ENCODE results near the gene POLN. TPM values are rescaled to one million over a fixed set of nuclear protein-coding genes. Genes with fewer than 3 reads are reported as not detected.

The POLN gene
- total and polyA plus RNA-seq, 8 donors: 0.29 to 5.1 (median 1.4) TPM; not detected in 2

DNA sequence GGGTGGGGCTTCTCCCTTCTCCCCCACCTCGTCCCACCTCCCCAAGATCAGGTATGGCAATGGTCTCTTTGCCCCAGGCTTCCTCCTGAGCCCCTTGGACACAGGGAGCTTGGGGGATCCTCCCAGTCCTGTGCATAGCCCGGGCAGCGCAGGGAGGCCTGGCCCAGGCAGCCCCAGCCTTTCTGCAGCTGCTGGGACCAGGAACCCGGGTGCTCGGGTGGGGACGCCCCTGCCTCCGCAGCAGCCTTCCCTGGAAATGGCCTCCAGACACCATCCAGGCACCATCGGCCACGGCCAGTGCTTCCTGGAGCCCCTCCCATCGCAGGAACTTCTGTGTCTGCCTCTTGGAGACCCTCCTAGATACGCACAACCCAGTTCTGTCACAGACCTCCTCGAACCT lies 25.9 kb upstream of the POLN start:
- no peak overlapping the region for H3K27ac ChIP-seq
- H3K27me3 ChIP-seq: no peaks in the 10 kb centered on the region
- intact Hi-C loops (cut with DNase I; ENCODE audit: low total_unique reads): no loop called here
- no peak overlapping the region for H3K4me3 ChIP-seq
- H3K4me1 ChIP-seq: peaks cover 11 to 42% (median 34%) of the 10 kb centered on the region in 4 donors
- H3K9me3 ChIP-seq: no peaks in the 10 kb centered on the region
- WGBS, 5 donors: 82 to 93% (median 85%) methylated on average over 11 to 12 of the region's 12 CpGs
- DNase-seq: no peak
- H3K36me3 ChIP-seq: peaks cover 0 to 27% (median 19%) of the 10 kb centered on the region in 4 donors
- TF ChIP-seq POLR2AphosphoS5 (IDR thresholded peaks at IDR 0.05): no peak
- no peak for TF ChIP-seq EP300 (IDR thresholded peaks at IDR 0.05)
- TF ChIP-seq POLR2A (IDR thresholded peaks at IDR 0.05): no peak
- TF ChIP-seq, protein P1, sequence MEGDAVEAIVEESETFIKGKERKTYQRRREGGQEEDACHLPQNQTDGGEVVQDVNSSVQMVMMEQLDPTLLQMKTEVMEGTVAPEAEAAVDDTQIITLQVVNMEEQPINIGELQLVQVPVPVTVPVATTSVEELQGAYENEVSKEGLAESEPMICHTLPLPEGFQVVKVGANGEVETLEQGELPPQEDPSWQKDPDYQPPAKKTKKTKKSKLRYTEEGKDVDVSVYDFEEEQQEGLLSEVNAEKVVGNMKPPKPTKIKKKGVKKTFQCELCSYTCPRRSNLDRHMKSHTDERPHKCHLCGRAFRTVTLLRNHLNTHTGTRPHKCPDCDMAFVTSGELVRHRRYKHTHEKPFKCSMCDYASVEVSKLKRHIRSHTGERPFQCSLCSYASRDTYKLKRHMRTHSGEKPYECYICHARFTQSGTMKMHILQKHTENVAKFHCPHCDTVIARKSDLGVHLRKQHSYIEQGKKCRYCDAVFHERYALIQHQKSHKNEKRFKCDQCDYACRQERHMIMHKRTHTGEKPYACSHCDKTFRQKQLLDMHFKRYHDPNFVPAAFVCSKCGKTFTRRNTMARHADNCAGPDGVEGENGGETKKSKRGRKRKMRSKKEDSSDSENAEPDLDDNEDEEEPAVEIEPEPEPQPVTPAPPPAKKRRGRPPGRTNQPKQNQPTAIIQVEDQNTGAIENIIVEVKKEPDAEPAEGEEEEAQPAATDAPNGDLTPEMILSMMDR (IDR thresholded peaks at IDR 0.05): no peak

DNA sequence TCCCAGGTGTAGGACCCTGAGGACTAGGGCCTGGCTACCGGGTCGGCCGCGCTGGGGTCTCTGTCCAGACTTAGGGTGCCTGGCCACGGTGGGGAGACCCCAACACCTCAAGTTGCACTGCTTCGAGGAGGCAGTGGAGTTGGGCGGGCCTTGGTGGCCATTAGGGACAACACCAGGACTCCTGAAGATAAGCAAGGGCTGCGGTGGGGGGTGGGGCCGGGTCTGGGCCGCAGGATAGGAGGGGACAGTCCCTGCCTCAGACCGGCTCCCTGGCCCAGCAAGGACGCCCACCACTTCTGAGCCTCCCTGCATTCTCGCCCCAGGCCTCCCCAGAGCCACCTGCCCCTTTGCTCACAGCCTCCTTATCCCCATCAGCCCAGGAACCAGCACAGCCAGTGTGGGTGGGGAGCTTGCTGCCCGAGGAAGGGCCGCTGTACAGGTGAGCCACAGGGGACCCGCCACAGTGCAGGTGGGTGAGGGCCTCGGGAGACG lies 25.4 kb upstream of the POLN start:
- Histone ChIP-seq H3K27me3 (no peaks in the 10 kb centered on the region), H3K4me1 (peaks cover 16 to 46% (median 38%) of the 10 kb centered on the region in 4 donors), H3K36me3 (peaks cover 0 to 27% (median 14%) of the 10 kb centered on the region in 4 donors), H3K27ac (peak overlapping the region in 1 of 5 donors; percentile 43), H3K9me3 (no peaks in the 10 kb centered on the region), H3K4me3 (no peak overlapping the region)
- no peak for DNase-seq
- WGBS, 5 donors: 61 to 78% (median 73%) methylated on average over 6 to 18 of the region's 18 CpGs
- TF ChIP-seq EP300 (IDR thresholded peaks at IDR 0.05): no peak
- intact Hi-C loops (cut with DNase I; ENCODE audit: low total_unique reads): no loop called here

DNA sequence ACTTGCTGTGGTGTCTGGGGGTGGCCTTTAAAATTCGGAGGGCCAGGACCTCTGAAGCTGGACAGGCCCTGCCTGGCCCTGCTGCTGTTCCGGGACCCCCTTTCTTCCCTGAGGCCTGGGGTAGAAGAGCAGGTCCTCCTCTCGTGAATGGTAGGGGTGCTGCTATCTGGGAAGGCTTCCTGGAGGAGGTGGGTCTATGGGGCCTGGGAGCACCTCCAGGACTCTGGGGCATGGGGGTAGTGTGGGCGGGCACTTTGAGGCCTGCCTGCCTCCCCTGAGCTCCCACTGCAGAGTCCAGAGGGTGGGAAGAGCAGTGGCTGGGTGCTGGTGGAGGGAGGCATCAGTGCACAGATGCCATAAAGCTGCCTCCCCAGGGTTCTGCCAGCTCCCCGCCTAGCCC lies 24.9 kb upstream of the POLN start:
- Histone ChIP-seq H3K27me3 (no peaks in the 10 kb centered on the region), H3K4me1 (peaks cover 16 to 46% (median 38%) of the 10 kb centered on the region in 4 donors), H3K4me3 (no peak overlapping the region), H3K9me3 (no peaks in the 10 kb centered on the region), H3K27ac (peak overlapping the region in 1 of 5 donors; percentile 43), H3K36me3 (peaks cover 0 to 25% (median 11%) of the 10 kb centered on the region in 4 donors)
- DNase-seq: no peak
- intact Hi-C loops (cut with DNase I; ENCODE audit: low total_unique reads): no loop called here
- TF ChIP-seq, protein P1 (IDR thresholded peaks at IDR 0.05): no peak
- no peak for TF ChIP-seq POLR2A (IDR thresholded peaks at IDR 0.05)
- TF ChIP-seq EP300 (IDR thresholded peaks at IDR 0.05): no peak
- TF ChIP-seq POLR2AphosphoS5 (IDR thresholded peaks at IDR 0.05): no peak
- 74 to 90% (median 79%) methylated on average over 4 to 5 of the region's 5 CpGs for WGBS, 5 donors

DNA sequence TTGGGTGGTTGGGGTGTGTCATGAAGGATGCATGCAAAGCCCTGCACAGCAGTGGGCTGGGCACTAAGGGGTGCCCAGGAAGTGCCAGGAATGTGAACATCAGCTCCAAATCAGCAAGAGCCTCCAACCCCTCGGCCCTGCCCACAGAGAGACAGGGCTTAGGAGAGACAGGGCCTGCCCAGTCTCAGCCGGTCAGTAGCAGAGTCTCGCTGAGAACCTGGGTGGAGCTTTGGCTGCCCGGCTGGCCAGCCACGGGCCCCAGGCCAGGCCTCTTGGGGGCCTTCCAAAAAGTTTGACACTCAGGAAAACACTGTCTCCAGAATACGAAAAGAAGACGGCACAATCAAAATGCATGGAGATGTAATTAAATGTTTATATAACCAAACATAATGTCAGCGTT lies 24.3 kb upstream of the POLN start:
- Histone ChIP-seq H3K27ac (peak overlapping the region in 2 of 5 donors; percentile 2 to 43), H3K27me3 (no peaks in the 10 kb centered on the region), H3K4me3 (no peak overlapping the region), H3K9me3 (no peaks in the 10 kb centered on the region), H3K4me1 (peaks cover 16 to 46% (median 38%) of the 10 kb centered on the region in 4 donors), H3K36me3 (peaks cover 0 to 18% (median 10%) of the 10 kb centered on the region in 4 donors)
- peak; percentile 51 to 70 for DNase-seq
- TF ChIP-seq POLR2AphosphoS5 (IDR thresholded peaks at IDR 0.05): no peak
- no peak for TF ChIP-seq POLR2A (IDR thresholded peaks at IDR 0.05)
- TF ChIP-seq, protein P1 (IDR thresholded peaks at IDR 0.05): no peak
- no peak for TF ChIP-seq EP300 (IDR thresholded peaks at IDR 0.05)
- intact Hi-C loops (cut with DNase I; ENCODE audit: low total_unique reads): no loop called here
- 17 to 25% (median 25%) methylated on average over 8 of the region's 8 CpGs for WGBS, 5 donors

Measured in stomach (tissue), 9 donors.